ENCODE measurements around the gene ACSF3.

ACSF3 gene

DNA sequence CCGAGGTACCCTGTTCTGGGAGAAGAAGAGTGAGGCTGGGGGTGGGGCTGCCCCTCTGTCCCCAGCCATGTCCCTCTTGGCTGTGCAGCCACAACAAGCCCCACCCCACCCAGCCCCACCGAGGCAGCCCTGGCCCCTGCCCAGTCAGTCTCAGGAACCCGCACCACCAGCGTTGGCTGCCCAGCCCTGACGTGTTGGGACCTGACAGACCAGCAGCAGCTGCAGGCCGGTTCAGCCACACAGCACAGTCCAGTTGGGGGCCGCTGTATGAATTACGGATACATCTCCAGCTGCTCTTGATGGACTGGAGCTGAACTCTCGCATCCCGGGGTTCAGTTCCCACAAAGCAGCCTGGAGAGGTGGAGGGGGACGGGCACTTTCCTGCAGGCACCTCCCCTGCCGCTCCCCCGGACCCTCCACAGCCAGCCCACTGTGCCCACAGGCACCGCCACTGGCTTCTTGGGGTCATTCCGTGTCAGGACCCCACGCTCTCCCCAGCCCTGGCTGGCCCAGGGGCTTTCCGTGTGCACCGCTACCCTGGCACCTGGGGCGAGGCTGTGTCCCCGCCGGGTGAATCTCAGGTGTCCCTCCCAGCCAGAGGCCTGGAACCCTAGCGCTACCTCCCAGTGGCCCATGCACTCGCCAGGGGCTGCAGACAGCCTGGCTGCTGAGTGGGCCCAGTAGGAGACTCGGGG is 84.9 kb downstream of the ACSF3 start:
- H3K4me3 ChIP-seq (ENCODE audit: low read length): no peak overlapping the region
- no peak for DNase-seq (ENCODE audit: low read depth)
- TF ChIP-seq, protein P1, sequence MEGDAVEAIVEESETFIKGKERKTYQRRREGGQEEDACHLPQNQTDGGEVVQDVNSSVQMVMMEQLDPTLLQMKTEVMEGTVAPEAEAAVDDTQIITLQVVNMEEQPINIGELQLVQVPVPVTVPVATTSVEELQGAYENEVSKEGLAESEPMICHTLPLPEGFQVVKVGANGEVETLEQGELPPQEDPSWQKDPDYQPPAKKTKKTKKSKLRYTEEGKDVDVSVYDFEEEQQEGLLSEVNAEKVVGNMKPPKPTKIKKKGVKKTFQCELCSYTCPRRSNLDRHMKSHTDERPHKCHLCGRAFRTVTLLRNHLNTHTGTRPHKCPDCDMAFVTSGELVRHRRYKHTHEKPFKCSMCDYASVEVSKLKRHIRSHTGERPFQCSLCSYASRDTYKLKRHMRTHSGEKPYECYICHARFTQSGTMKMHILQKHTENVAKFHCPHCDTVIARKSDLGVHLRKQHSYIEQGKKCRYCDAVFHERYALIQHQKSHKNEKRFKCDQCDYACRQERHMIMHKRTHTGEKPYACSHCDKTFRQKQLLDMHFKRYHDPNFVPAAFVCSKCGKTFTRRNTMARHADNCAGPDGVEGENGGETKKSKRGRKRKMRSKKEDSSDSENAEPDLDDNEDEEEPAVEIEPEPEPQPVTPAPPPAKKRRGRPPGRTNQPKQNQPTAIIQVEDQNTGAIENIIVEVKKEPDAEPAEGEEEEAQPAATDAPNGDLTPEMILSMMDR (conservative IDR thresholded peaks at IDR 0.05; ENCODE audit: low read length): no peak

- no peak for DNase-seq (ENCODE audit: low read depth)
- TF ChIP-seq, protein P1 (conservative IDR thresholded peaks at IDR 0.05; ENCODE audit: low read length): no peak
- H3K4me3 ChIP-seq (ENCODE audit: low read length): no peak overlapping the region
These were observed 85.5 kb downstream of the ACSF3 start for GRCh38 chr16:89179148-89179484.

DNA sequence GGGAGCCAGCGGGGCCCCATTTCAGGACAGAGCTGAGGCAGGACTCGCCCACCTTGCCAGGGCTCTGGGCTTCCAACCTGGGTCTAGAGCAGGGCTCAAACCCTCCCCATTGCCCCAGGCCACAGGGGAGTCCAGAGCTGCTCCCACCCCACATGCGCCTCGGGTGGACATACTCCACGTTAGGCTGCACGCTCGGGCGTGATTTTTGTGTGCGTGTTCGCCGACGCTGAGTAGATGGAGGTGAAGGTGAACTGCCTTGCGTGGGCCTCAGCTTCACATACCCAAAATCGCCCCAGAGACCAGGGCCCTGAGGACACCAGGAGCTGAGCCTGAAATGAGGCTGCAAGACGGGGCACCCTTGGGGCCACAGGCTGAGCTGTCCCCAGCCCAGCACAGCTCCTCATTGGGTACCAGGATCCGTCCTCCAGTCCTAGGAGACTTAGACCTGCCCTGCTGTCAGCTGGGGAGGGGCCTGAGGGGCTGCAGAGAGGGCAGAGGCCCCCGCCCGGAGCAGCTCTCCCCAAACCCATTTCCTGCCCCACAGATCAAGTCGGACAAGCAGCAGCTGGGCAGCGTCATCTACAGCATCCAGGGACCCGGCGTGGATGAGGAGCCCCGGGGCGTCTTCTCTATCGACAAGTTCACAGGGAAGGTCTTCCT is 86.1 kb downstream of the ACSF3 start:
- DNase-seq (ENCODE audit: low read depth): no peak
- TF ChIP-seq, protein P1 (conservative IDR thresholded peaks at IDR 0.05; ENCODE audit: low read length): no peak
- no peak overlapping the region for H3K4me3 ChIP-seq (ENCODE audit: low read length)

DNA sequence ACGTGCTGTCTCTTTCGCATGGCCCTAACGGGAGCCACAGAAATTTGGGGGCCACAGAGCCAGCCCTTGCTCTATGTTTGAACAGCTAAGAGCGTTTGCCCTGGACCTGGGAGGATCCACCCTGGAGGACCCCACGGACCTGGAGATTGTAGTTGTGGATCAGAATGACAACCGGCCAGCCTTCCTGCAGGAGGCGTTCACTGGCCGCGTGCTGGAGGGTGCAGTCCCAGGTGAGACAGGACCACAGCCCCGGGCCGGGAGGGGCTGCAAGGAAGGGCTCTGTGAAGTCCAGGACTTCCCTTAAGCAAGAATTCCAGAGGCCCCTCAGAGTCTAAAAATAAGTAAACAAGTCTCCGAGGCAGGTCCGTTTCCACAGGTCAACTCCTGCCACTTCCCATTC is 89.8 kb downstream of the ACSF3 start:
- TF ChIP-seq, protein P1 (conservative IDR thresholded peaks at IDR 0.05; ENCODE audit: low read length): no peak
- no peak for DNase-seq (ENCODE audit: low read depth)
- H3K4me3 ChIP-seq (ENCODE audit: low read length): no peak overlapping the region

DNA sequence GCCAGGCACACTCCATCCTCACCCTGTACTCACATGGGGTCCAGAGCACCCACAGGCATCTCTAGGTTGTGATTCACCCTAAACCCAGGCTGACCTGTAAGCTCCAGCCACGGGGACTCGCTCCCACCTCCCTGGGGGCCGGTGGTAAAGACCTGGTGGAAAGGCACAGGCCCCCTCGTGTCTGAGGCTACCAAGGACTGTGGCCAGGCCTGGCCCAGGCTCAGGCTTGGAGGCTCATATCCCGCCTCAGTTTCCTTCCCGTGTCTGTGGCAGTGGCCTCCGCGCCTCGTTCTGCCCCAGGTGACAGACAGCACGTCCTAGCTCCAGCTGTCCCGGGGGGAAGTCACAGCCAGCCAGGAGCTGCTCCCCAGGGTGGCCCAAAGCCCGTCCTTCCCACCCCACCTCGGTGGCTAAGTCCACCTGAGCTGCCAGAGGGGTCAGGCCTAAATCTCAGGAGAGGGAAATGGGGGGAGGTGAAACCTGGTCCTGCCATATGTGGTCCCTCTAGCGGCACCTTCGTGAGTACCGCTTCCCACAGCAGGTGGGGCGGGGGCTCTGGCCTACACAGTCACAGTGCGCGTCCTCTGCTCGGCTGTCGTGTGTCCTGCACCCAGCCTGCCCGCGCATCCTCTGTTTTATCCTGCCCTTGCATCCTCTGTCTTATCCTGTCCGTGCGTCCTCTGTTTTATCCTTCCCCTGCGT is 90.5 kb downstream of the ACSF3 start:
- TF ChIP-seq, protein P1 (conservative IDR thresholded peaks at IDR 0.05; ENCODE audit: low read length): no peak
- DNase-seq (ENCODE audit: low read depth): no peak
- H3K4me3 ChIP-seq (ENCODE audit: low read length): no peak overlapping the region

GRCh38 chr16:89184677-89184932 is 91.0 kb downstream of the ACSF3 start:
- DNase-seq (ENCODE audit: low read depth): no peak
- H3K4me3 ChIP-seq (ENCODE audit: low read length): no peak overlapping the region
- TF ChIP-seq, protein P1 (conservative IDR thresholded peaks at IDR 0.05; ENCODE audit: low read length): no peak
